NCI-H2029 treated with DMSO at 0.1 percent for 48 hours (cell line): ENCODE results near the gene MACROD2.

Experiments used
- DNase-seq: peaks from one replicate; lab custom pipeline; 2025; lab: John Stamatoyannopoulos, UW

The MACROD2 gene

GRCh38 chr20:14062786-14063185, 67.5 kb downstream of the MACROD2 start:
- peak; percentile 3 for DNase-seq

GRCh38 chr20:14064333-14064732, 69.0 kb downstream of the MACROD2 start:
- DNase-seq, result no peak

- no peak for DNase-seq
Measured at GRCh38 chr20:14064921-14065320, 69.6 kb downstream of the MACROD2 start.

GRCh38 chr20:14065774-14066173, 70.5 kb downstream of the MACROD2 start:
- no peak for DNase-seq

- no peak for DNase-seq
Measured at GRCh38 chr20:14067603-14068002, 72.3 kb downstream of the MACROD2 start.

GRCh38 chr20:14069796-14070195, 74.5 kb downstream of the MACROD2 start:
- no peak for DNase-seq

GRCh38 chr20:14093652-14094051, 98.3 kb downstream of the MACROD2 start:
- peak; percentile 97 for DNase-seq

- no peak for DNase-seq
Measured at GRCh38 chr20:14098261-14098660, 102.9 kb downstream of the MACROD2 start.

GRCh38 chr20:14113416-14113815, 118.1 kb downstream of the MACROD2 start:
- DNase-seq, result no peak

- DNase-seq, result no peak
Measured at GRCh38 chr20:14114065-14114704, 118.9 kb downstream of the MACROD2 start.

GRCh38 chr20:14116037-14116436, 120.7 kb downstream of the MACROD2 start:
- DNase-seq, result no peak

- no peak for DNase-seq
Measured at GRCh38 chr20:14117768-14118167, 122.5 kb downstream of the MACROD2 start.

GRCh38 chr20:14126856-14127255, 131.5 kb downstream of the MACROD2 start:
- no peak for DNase-seq

GRCh38 chr20:14127514-14128223, 132.4 kb downstream of the MACROD2 start:
- no peak for DNase-seq

GRCh38 chr20:14134004-14134403, 138.7 kb downstream of the MACROD2 start:
- DNase-seq, result no peak

GRCh38 chr20:14142171-14142570, 146.9 kb downstream of the MACROD2 start:
- DNase-seq, result peak; percentile 85

- no peak for DNase-seq
Measured at GRCh38 chr20:14142964-14143627, 147.8 kb downstream of the MACROD2 start.

GRCh38 chr20:14148042-14148441, 152.7 kb downstream of the MACROD2 start:
- DNase-seq, result no peak

- no peak for DNase-seq
Measured at GRCh38 chr20:14155361-14155760, 160.0 kb downstream of the MACROD2 start.

GRCh38 chr20:14178528-14178927, 183.2 kb downstream of the MACROD2 start:
- DNase-seq, result no peak

GRCh38 chr20:14178952-14179351, 183.6 kb downstream of the MACROD2 start:
- no peak for DNase-seq

GRCh38 chr20:14189794-14190402, 194.6 kb downstream of the MACROD2 start:
- DNase-seq, result no peak

GRCh38 chr20:14191559-14191958, 196.2 kb downstream of the MACROD2 start:
- DNase-seq, result no peak
